ENCODE measurements around the gene PMIS2.

- TF ChIP-seq PATZ1 (CRISPR knock-in tag; IDR thresholded peaks at IDR 0.05; ENCODE audit: borderline replicate concordance): no peak
- TF ChIP-seq ZNF8 (CRISPR knock-in tag; IDR thresholded peaks at IDR 0.05): no peak
- no peak for TF ChIP-seq GLIS3 (CRISPR knock-in tag; IDR thresholded peaks at IDR 0.05)
- TF ChIP-seq TSHZ2 (CRISPR knock-in tag; IDR thresholded peaks at IDR 0.05): no peak
- TF ChIP-seq CSDC2 (CRISPR knock-in tag; IDR thresholded peaks at IDR 0.05): no peak
- no peak for TF ChIP-seq OSR1 (CRISPR knock-in tag; IDR thresholded peaks at IDR 0.05)
- no peak for TF ChIP-seq TOX (CRISPR knock-in tag; IDR thresholded peaks at IDR 0.05; ENCODE audit: borderline replicate concordance)
These were observed 40.1 kb upstream of the PMIS2 start for GRCh38 chr19:35545855-35546381.

All from SK-N-SH treated with all-trans-retinoic acid at 6 μM for 48 hours (cell line).